PC-9 (cell line): Measurements from ENCODE around the gene LRRN4CL. TPM values are rescaled to one million over a fixed set of nuclear protein-coding genes. Genes with fewer than 3 reads are reported as not detected.
A peak's percentile ranks its signal among the peaks of the same experiment; 100 is the strongest.

Source experiments
- BruUV-seq: library from RNA; stranded (reverse); fragments of 400-500 nt; replicated peaks from 2 replicates; lab custom pipeline; 2021; lab: Mats Ljungman, UMichigan
- CTCF ChIA-PET: fragments of 300-600 bp; sonication (Branson Sonifier 250); formaldehyde crosslinking; loops from one replicate; lab custom pipeline; 2022; ENCODE audit warnings: antibody characterized with exemption; lab: Charles Lee
- POLR2A ChIA-PET: fragments of 300-600 bp; sonication (Branson Sonifier 250); formaldehyde crosslinking; loops from one replicate; lab custom pipeline; 2022; ENCODE audit warnings: antibody characterized with exemption; ENCODE audit not compliant: unreplicated experiment; lab: Charles Lee
- DNase-seq, 2 experiments: peaks; one replicate each; pipeline versions ENCODE4 v3.0.0 to v3.0.0-alpha.2; 2015 to 2022; ENCODE audit warnings: mixed read lengths in 1 of 2
- H2AFZ ChIP-seq: fragments of 200-600 bp; sonication (generic); 2 replicates; pipeline ENCODE4 v1.8.1; 2017; ENCODE audit warnings: antibody characterized with exemption
- H3F3A ChIP-seq: fragments of 200-600 bp; sonication (generic); 2 replicates; pipeline ENCODE4 v1.8.1; 2017; ENCODE audit warnings: antibody characterized with exemption, mild to moderate bottlenecking, low read depth; ENCODE audit not compliant: insufficient read depth
- H3K27ac ChIP-seq: fragments of 200-600 bp; sonication (generic); 2 replicates; pipeline ENCODE4 v1.6.1; 2016; ENCODE audit warnings: mixed run types
- H3K27me3 ChIP-seq: fragments of 200-600 bp; sonication (generic); 2 replicates; pipeline ENCODE4 v1.6.1; 2016; ENCODE audit warnings: low read depth, mixed run types; ENCODE audit not compliant: insufficient read depth
- H3K36me3 ChIP-seq: fragments of 200-600 bp; sonication (generic); 2 replicates; pipeline ENCODE4 v1.6.1; 2016; ENCODE audit warnings: low read depth, mixed run types
- H3K4me1 ChIP-seq: fragments of 200-600 bp; sonication (generic); replicated peaks from 2 replicates; pipeline ENCODE4 v1.6.1; 2016; ENCODE audit warnings: mixed run types; ENCODE audit not compliant: insufficient read depth
- H3K4me2 ChIP-seq: fragments of 200-600 bp; sonication (generic); 2 replicates; pipeline ENCODE4 v1.6.1; 2017; ENCODE audit warnings: mixed run types
- H3K4me3 ChIP-seq: fragments of 200-600 bp; sonication (generic); 2 replicates; pipeline ENCODE4 v1.6.1; 2016; ENCODE audit warnings: mixed run types
- H3K79me2 ChIP-seq: fragments of 200-600 bp; sonication (generic); 2 replicates; pipeline ENCODE4 v1.6.1; 2017; ENCODE audit warnings: low read depth, mixed run types
- H3K9me2 ChIP-seq: fragments of 200-600 bp; sonication (generic); 2 replicates; pipeline ENCODE4 v1.8.1; 2017; ENCODE audit warnings: mild to moderate bottlenecking; ENCODE audit not compliant: insufficient read depth
- H3K9me3 ChIP-seq: fragments of 200-600 bp; sonication (generic); 2 replicates; pipeline ENCODE4 v1.8.1; 2016; ENCODE audit warnings: low read depth; ENCODE audit not compliant: insufficient read depth
- H4K20me1 ChIP-seq: fragments of 200-600 bp; sonication (generic); 2 replicates; pipeline ENCODE4 v1.8.1; 2017; ENCODE audit not compliant: insufficient read depth
- CTCF ChIP-seq: fragments of 200-600 bp; sonication (generic); conservative IDR thresholded peaks from 2 replicates; pipeline ENCODE4 v1.6.1; 2017; ENCODE audit warnings: mixed run types, antibody characterized with exemption, mild to moderate bottlenecking, moderate library complexity
- EZH2 ChIP-seq: fragments of 200-600 bp; sonication (generic); IDR thresholded peaks from 2 replicates; pipeline ENCODE4 v1.8.0; 2017; ENCODE audit warnings: antibody characterized with exemption, low read depth
- intact Hi-C: fragments of 100-400 bp; cut with micrococcal nuclease; formaldehyde crosslinking; loops from one replicate; pipeline ENCODE4 v1.10.0; 2022; ENCODE audit not compliant: unreplicated experiment
- total RNA-seq: library from RNA; stranded (reverse); gene quantifications from 2 replicates; pipeline ENCODE4 v1.2.3, GENCODE V29; 2021

Gene LRRN4CL
- total RNA-seq, 1 experiment from 2014 or later, result 1.3 TPM

- H4K20me1 ChIP-seq, result peaks cover 43% of the 10 kb centered on the region
These were observed 37.5 kb upstream of the LRRN4CL start for GRCh38 chr11:62726915-62727164.

GRCh38 chr11:62726156-62726914 lies 37.0 kb upstream of the LRRN4CL start:
- H3K27me3 ChIP-seq, result no peaks in the 10 kb centered on the region
- H3F3A ChIP-seq, result peaks cover 60% of the 10 kb centered on the region
- H3K4me1 ChIP-seq, result peaks cover 26% of the 10 kb centered on the region
- POLR2A ChIA-PET, result interaction anchor here (0.6 to 1.4 kb wide), 6 partner anchors 26 to 164 kb away, joined by 3 to 16 read pairs (median 4); partner anchors contain the start of genes C11orf98, CSKMT, STX5 and TEX54
- peaks cover 41% of the 10 kb centered on the region for H3K36me3 ChIP-seq
- H3K4me2 ChIP-seq, result peak overlapping the region; percentile 97
- no TSS peak for BruUV-seq
- CTCF ChIA-PET, result interaction anchor here (1.0 to 1.5 kb wide), 2 partner anchors 27 to 331 kb away, joined by 6 to 9 read pairs; partner anchors contain the start of gene ZBTB3
- no peaks in the 10 kb centered on the region for H3K9me3 ChIP-seq
- DNase-seq, result peak in 1 of 2 experiments; percentile 12
- peaks cover 84% of the 10 kb centered on the region for H3K79me2 ChIP-seq
- intact Hi-C loops, result loop anchor here (2.0 to 5.0 kb wide), 7 partner anchors 54 to 156 kb away; partner anchors contain the start of genes EML3, LBHD1, ROM1 and SLC3A2
- H2AFZ ChIP-seq, result peak overlapping the region; percentile 31; the same call in 1 of the 2 replicates
- H4K20me1 ChIP-seq, result peaks cover 40% of the 10 kb centered on the region
- no peak for TF ChIP-seq CTCF
- TF ChIP-seq EZH2, result no peak
- peak overlapping the region; percentile 76 for H3K27ac ChIP-seq
- no peaks in the 10 kb centered on the region for H3K9me2 ChIP-seq
- peak overlapping the region; percentile 84 for H3K4me3 ChIP-seq

More at GRCh38 chr11:62726915-62727164, 37.5 kb upstream of the LRRN4CL start:
- TF ChIP-seq EZH2, result no peak
- no peak for TF ChIP-seq CTCF
- H3K4me1 ChIP-seq, result peaks cover 26% of the 10 kb centered on the region
- intact Hi-C loops, result loop anchor here (2.0 to 5.0 kb wide), 7 partner anchors 55 to 155 kb away; partner anchors contain the start of genes EML3, LBHD1, ROM1 and SLC3A2
- H3K36me3 ChIP-seq, result peaks cover 37% of the 10 kb centered on the region
- CTCF ChIA-PET, result interaction anchor here (0.8 to 1.5 kb wide), 3 partner anchors 27 to 332 kb away, joined by 3 to 9 read pairs (median 6); partner anchors contain the start of gene ZBTB3
- no peaks in the 10 kb centered on the region for H3K27me3 ChIP-seq
- H3K9me2 ChIP-seq, result no peaks in the 10 kb centered on the region
- H3K79me2 ChIP-seq, result peaks cover 84% of the 10 kb centered on the region
- no peaks in the 10 kb centered on the region for H3K9me3 ChIP-seq
- no TSS peak for BruUV-seq
- POLR2A ChIA-PET, result interaction anchor here (0.5 to 1.4 kb wide), 17 partner anchors 10 to 1543 kb away, joined by 3 to 50 read pairs (median 5); partner anchors contain the start of genes B3GAT3, C11orf98, CSKMT and LBHD1
- H3F3A ChIP-seq, result peaks cover 55% of the 10 kb centered on the region
- H2AFZ ChIP-seq, result peak overlapping the region; percentile 93; the same call in 1 of the 2 replicates
- peak overlapping the region; percentile 76 for H3K27ac ChIP-seq
- peak overlapping the region; percentile 84 for H3K4me3 ChIP-seq
- no peak for DNase-seq
- H3K4me2 ChIP-seq, result peak overlapping the region; percentile 97

GRCh38 chr11:62725646-62726045 lies 36.3 kb upstream of the LRRN4CL start:
- peaks cover 40% of the 10 kb centered on the region for H4K20me1 ChIP-seq
- no peak overlapping the region for H2AFZ ChIP-seq
- H3K79me2 ChIP-seq, result peaks cover 84% of the 10 kb centered on the region
- BruUV-seq, result TSS peak; percentile 30
- CTCF ChIA-PET, result no interaction called here
- peaks cover 62% of the 10 kb centered on the region for H3F3A ChIP-seq
- intact Hi-C loops, result loop anchor here (2.0 to 5.0 kb wide), 7 partner anchors 53 to 157 kb away; partner anchors contain the start of genes EML3, LBHD1, ROM1 and SLC3A2
- peak overlapping the region; percentile 84 for H3K4me3 ChIP-seq
- no peak for DNase-seq
- peaks cover 26% of the 10 kb centered on the region for H3K4me1 ChIP-seq
- H3K27ac ChIP-seq, result peak overlapping the region; percentile 76
- H3K9me2 ChIP-seq, result no peaks in the 10 kb centered on the region
- peaks cover 41% of the 10 kb centered on the region for H3K36me3 ChIP-seq
- no peaks in the 10 kb centered on the region for H3K27me3 ChIP-seq
- POLR2A ChIA-PET, result interaction anchor here (0.6 to 1.0 kb wide), 3 partner anchors 27 to 131 kb away, joined by 3 to 5 read pairs (median 3); partner anchors contain the start of gene WDR74
- peak overlapping the region; percentile 97 for H3K4me2 ChIP-seq
- TF ChIP-seq EZH2, result no peak
- TF ChIP-seq CTCF, result no peak
- no peaks in the 10 kb centered on the region for H3K9me3 ChIP-seq
